Measurements from ENCODE around the gene SLC5A7.

Gene SLC5A7

DNA sequence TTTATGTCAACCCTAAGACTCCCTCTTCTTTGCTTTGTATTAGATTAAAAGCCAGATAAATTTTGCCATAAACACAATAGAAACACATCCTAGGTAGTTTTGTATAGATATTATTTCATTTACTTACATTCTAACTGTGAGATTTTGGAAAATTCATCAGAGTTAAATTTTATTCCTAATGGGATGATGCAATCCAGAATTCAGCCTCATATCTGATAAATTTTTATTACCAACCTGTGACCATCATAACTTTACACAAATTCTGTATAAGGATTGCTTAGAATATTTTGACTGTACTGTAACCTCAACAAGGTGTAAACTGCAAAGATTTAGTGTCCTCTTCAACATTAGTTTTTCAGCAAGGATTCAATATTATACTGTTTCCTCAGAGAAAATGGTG, 4.4 kb downstream of the SLC5A7 start:
- Histone ChIP-seq H3K36me3 (ENCODE audit: insufficient read depth, low read length) (no peaks in the 10 kb centered on the region), H3K9ac (ENCODE audit: low read length) (no peak overlapping the region), H3K4me1 (ENCODE audit: insufficient read depth, low read length, severe bottlenecking) (no peaks in the 10 kb centered on the region), H3K4me3 (ENCODE audit: low read depth, low read length, poor library complexity, severe bottlenecking) (no peak overlapping the region), H3F3A (ENCODE audit: insufficient read depth, low read length) (no peaks in the 10 kb centered on the region), H2AFZ (ENCODE audit: low read length) (no peak overlapping the region), H3K79me2 (ENCODE audit: insufficient read depth, low read length) (no peaks in the 10 kb centered on the region), H3K4me2 (ENCODE audit: low read length) (no peak overlapping the region), H3K9me3 (ENCODE audit: low read length) (no peaks in the 10 kb centered on the region), H3K27ac (ENCODE audit: low read depth, low read length, poor library complexity, severe bottlenecking) (no peak overlapping the region), H4K20me1 (ENCODE audit: insufficient read depth, low read length) (no peaks in the 10 kb centered on the region), H3K9me2 (ENCODE audit: low read depth, low read length) (no peaks in the 10 kb centered on the region), H3K27me3 (ENCODE audit: insufficient read depth, low read length) (no peaks in the 10 kb centered on the region)
- no peak for TF ChIP-seq EZH2 (IDR thresholded peaks at IDR 0.05; ENCODE audit: borderline replicate concordance, low read length)
- TF ChIP-seq, protein P1, sequence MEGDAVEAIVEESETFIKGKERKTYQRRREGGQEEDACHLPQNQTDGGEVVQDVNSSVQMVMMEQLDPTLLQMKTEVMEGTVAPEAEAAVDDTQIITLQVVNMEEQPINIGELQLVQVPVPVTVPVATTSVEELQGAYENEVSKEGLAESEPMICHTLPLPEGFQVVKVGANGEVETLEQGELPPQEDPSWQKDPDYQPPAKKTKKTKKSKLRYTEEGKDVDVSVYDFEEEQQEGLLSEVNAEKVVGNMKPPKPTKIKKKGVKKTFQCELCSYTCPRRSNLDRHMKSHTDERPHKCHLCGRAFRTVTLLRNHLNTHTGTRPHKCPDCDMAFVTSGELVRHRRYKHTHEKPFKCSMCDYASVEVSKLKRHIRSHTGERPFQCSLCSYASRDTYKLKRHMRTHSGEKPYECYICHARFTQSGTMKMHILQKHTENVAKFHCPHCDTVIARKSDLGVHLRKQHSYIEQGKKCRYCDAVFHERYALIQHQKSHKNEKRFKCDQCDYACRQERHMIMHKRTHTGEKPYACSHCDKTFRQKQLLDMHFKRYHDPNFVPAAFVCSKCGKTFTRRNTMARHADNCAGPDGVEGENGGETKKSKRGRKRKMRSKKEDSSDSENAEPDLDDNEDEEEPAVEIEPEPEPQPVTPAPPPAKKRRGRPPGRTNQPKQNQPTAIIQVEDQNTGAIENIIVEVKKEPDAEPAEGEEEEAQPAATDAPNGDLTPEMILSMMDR (IDR thresholded peaks at IDR 0.05; ENCODE audit: low read length): no peak

DNA sequence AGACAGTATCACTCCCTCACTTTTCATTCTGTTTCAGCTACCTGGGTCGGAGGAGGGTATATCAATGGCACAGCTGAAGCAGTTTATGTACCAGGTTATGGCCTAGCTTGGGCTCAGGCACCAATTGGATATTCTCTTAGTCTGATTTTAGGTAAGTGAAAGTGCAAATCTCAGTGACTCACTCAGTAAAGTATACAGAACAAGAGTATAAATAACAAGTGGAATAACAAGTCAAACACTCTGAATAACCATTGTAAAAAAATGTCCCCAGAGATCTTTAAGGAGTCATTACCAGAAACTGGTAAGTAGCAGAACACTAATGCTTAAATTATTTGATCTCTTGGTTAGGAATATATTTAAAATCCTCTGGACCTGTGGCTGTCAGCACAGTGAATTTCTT, 5.7 kb downstream of the SLC5A7 start:
- H2AFZ ChIP-seq (ENCODE audit: low read length): no peak overlapping the region

DNA sequence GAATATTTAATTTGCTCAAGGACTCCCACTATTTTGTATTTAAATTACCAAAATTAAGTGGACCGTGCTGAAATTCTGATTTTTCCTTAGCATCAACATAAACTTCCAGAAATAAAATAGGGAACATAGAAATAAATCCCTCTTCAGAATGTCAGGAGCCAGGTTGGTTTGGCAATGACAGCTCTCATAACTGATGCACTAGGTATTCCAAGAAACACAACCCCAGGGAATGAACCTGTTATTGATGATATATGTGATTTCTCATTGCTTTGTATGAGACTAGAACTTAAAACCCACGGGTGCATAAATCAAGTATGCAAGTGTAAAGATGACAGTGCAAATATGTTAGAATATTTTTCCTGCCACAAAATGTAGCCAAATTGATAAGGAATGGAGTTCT, 12.8 kb downstream of the SLC5A7 start:
- Histone ChIP-seq H3F3A (ENCODE audit: insufficient read depth, low read length) (no peaks in the 10 kb centered on the region), H3K9me2 (ENCODE audit: low read depth, low read length) (no peaks in the 10 kb centered on the region), H3K4me3 (ENCODE audit: low read depth, low read length, poor library complexity, severe bottlenecking) (no peak overlapping the region), H3K79me2 (ENCODE audit: insufficient read depth, low read length) (no peaks in the 10 kb centered on the region), H3K4me2 (ENCODE audit: low read length) (no peak overlapping the region), H3K36me3 (ENCODE audit: insufficient read depth, low read length) (no peaks in the 10 kb centered on the region), H3K27ac (ENCODE audit: low read depth, low read length, poor library complexity, severe bottlenecking) (no peak overlapping the region), H2AFZ (ENCODE audit: low read length) (no peak overlapping the region), H3K9ac (ENCODE audit: low read length) (no peak overlapping the region), H3K27me3 (ENCODE audit: insufficient read depth, low read length) (no peaks in the 10 kb centered on the region), H3K9me3 (ENCODE audit: low read length) (no peaks in the 10 kb centered on the region), H4K20me1 (ENCODE audit: insufficient read depth, low read length) (no peaks in the 10 kb centered on the region), H3K4me1 (ENCODE audit: insufficient read depth, low read length, severe bottlenecking) (no peaks in the 10 kb centered on the region)
- TF ChIP-seq EZH2 (IDR thresholded peaks at IDR 0.05; ENCODE audit: borderline replicate concordance, low read length): no peak
- TF ChIP-seq, protein P1 (IDR thresholded peaks at IDR 0.05; ENCODE audit: low read length): no peak

More for the DNA sequence above, 5.7 kb downstream of the SLC5A7 start:
- H3F3A ChIP-seq (ENCODE audit: insufficient read depth, low read length): no peaks in the 10 kb centered on the region
- H3K9me2 ChIP-seq (ENCODE audit: low read depth, low read length): no peaks in the 10 kb centered on the region
- H3K79me2 ChIP-seq (ENCODE audit: insufficient read depth, low read length): no peaks in the 10 kb centered on the region
- H3K4me2 ChIP-seq (ENCODE audit: low read length): no peak overlapping the region
- H3K4me3 ChIP-seq (ENCODE audit: low read depth, low read length, poor library complexity, severe bottlenecking): no peak overlapping the region
- no peaks in the 10 kb centered on the region for H3K36me3 ChIP-seq (ENCODE audit: insufficient read depth, low read length)
- H3K9me3 ChIP-seq (ENCODE audit: low read length): no peaks in the 10 kb centered on the region
- H3K27ac ChIP-seq (ENCODE audit: low read depth, low read length, poor library complexity, severe bottlenecking): no peak overlapping the region
- no peak overlapping the region for H3K9ac ChIP-seq (ENCODE audit: low read length)
- no peak for TF ChIP-seq EZH2 (IDR thresholded peaks at IDR 0.05; ENCODE audit: borderline replicate concordance, low read length)
- TF ChIP-seq, protein P1 (IDR thresholded peaks at IDR 0.05; ENCODE audit: low read length): no peak
- H4K20me1 ChIP-seq (ENCODE audit: insufficient read depth, low read length): no peaks in the 10 kb centered on the region
- no peaks in the 10 kb centered on the region for H3K27me3 ChIP-seq (ENCODE audit: insufficient read depth, low read length)
- no peaks in the 10 kb centered on the region for H3K4me1 ChIP-seq (ENCODE audit: insufficient read depth, low read length, severe bottlenecking)
